H1 (cell line): Measurements from ENCODE around the gene TDRKH. TPM values are rescaled to one million over a fixed set of nuclear protein-coding genes. Genes with fewer than 3 reads are reported as not detected.

Source experiments
- CTCF ChIA-PET: fragments of 300-600 bp; sonication (Branson Sonifier 250); formaldehyde crosslinking; loops from one replicate; lab custom pipeline; 2021; ENCODE audit not compliant: partially characterized antibody; lab: Charles Lee
- POLR2A ChIA-PET: fragments of 300-600 bp; sonication (Branson Sonifier 250); formaldehyde crosslinking; loops from one replicate; lab custom pipeline; 2021; ENCODE audit warnings: inconsistent platforms; ENCODE audit not compliant: partially characterized antibody; lab: Charles Lee
- DNase-seq, 2 experiments: peaks; one replicate each; pipeline versions ENCODE4 v3.0.0 to v3.0.0-alpha.2; 2010 to 2022; ENCODE audit warnings: low spot score in 2 of 2, low read depth in 1 of 2, mixed read lengths in 1 of 2
- FAIRE-seq: peaks from 2 replicates; lab custom pipeline; 2011; peaks lifted over from hg19 to GRCh38; lab: Jason Lieb, UNC
- H2AFZ ChIP-seq: 2 replicates; pipeline ENCODE4 v1.8.1; 2012; ENCODE audit warnings: low read length, inconsistent platforms
- H2AK5ac ChIP-seq: 2 replicates; pipeline ENCODE4 v1.6.1; 2013; ENCODE audit warnings: low read depth, low read length
- H2BK120ac ChIP-seq: replicated peaks from 2 replicates; pipeline ENCODE3; 2013; ENCODE audit warnings: low read depth, low read length, inconsistent platforms
- H2BK12ac ChIP-seq: 2 replicates; pipeline ENCODE4 v1.6.1; 2013; ENCODE audit warnings: low read depth, low read length
- H2BK15ac ChIP-seq: 2 replicates; pipeline ENCODE4 v1.6.1; 2013; ENCODE audit warnings: low read length
- H2BK20ac ChIP-seq: 2 replicates; pipeline ENCODE4 v1.6.1; 2013; ENCODE audit warnings: low read length
- H2BK5ac ChIP-seq: 2 replicates; pipeline ENCODE4 v1.6.1; 2013; ENCODE audit warnings: low read depth, low read length
- H3K14ac ChIP-seq: 2 replicates; pipeline ENCODE4 v1.6.1; 2013; ENCODE audit warnings: inconsistent platforms; ENCODE audit not compliant: insufficient read length
- H3K18ac ChIP-seq: 2 replicates; pipeline ENCODE4 v1.6.1; 2013; ENCODE audit warnings: low read length; ENCODE audit errors: extremely low read depth
- H3K23ac ChIP-seq: 2 replicates; pipeline ENCODE4 v1.6.1; 2013; ENCODE audit warnings: inconsistent platforms; ENCODE audit not compliant: insufficient read length
- H3K23me2 ChIP-seq: 2 replicates; pipeline ENCODE4 v1.6.1; 2013; ENCODE audit warnings: low read depth, low read length
- H3K27ac ChIP-seq: 2 replicates; pipeline ENCODE4 v1.6.1; 2011; ENCODE audit warnings: low read depth, low read length, inconsistent platforms
- H3K27me3 ChIP-seq, 4 experiments: replicated peaks in 1 of 4; 1 replicate in 1 of 4; 2 replicates in 3 of 4; pipeline versions ENCODE4 v1.6.1 to v1.8.1; 2011 to 2013; ENCODE audit warnings: low read length in 3 of 4, mild to moderate bottlenecking in 3 of 4, inconsistent platforms in 2 of 4, mixed read lengths in 2 of 4, moderate library complexity in 1 of 4; ENCODE audit not compliant: control insufficient read depth in 3 of 4, insufficient read depth in 3 of 4; ENCODE audit errors: extremely low read depth in 1 of 4
- H3K36me3 ChIP-seq, 4 experiments: 2 replicates each; pipeline versions ENCODE4 v1.6.1 to v1.8.1; 2011 to 2013; ENCODE audit warnings: mild to moderate bottlenecking in 4 of 4, low read length in 3 of 4, moderate library complexity in 2 of 4, control low read depth in 1 of 4, inconsistent platforms in 1 of 4; ENCODE audit not compliant: insufficient read depth in 4 of 4, control insufficient read depth in 2 of 4
- H3K4ac ChIP-seq: replicated peaks from 2 replicates; pipeline ENCODE3; 2013; ENCODE audit warnings: low read length, low read depth, mixed read lengths, inconsistent platforms; ENCODE audit not compliant: insufficient read length
- H3K4me1 ChIP-seq, 4 experiments: replicated peaks in 1 of 4; 1 replicate in 1 of 4; 2 replicates in 3 of 4; pipeline versions ENCODE4 v1.6.1 to v1.8.1; 2011 to 2013; ENCODE audit warnings: low read length in 3 of 4, inconsistent platforms in 2 of 4, mixed read lengths in 1 of 4; ENCODE audit not compliant: insufficient read depth in 4 of 4, control insufficient read depth in 3 of 4
- H3K4me2 ChIP-seq, 2 experiments: 2 replicates each; pipeline versions ENCODE4 v1.6.1 to v1.8.1; 2011 to 2013; ENCODE audit warnings: low read depth in 2 of 2, low read length in 2 of 2, control low read depth in 1 of 2, inconsistent platforms in 1 of 2, mild to moderate bottlenecking in 1 of 2; ENCODE audit not compliant: insufficient read depth in 1 of 2
- H3K4me3 ChIP-seq, 4 experiments: fragments of 200-600, 300-600 bp in 1 of 4; sonication (generic), shearing (Covaris generic), sonication (Bioruptor Twin) in 1 of 4; 2 replicates each; pipeline versions ENCODE4 v1.5.1 to v1.8.1; 2011 to 2016; ENCODE audit warnings: low read length in 4 of 4, low read depth in 3 of 4, control low read depth in 2 of 4, inconsistent platforms in 2 of 4, mild to moderate bottlenecking in 2 of 4, mixed read lengths in 1 of 4, moderate library complexity in 1 of 4; ENCODE audit not compliant: insufficient read depth in 2 of 4; ENCODE audit errors: extremely low read depth in 1 of 4
- H3K56ac ChIP-seq: replicated peaks from 2 replicates; pipeline ENCODE3; 2013; ENCODE audit warnings: low read depth, mild to moderate bottlenecking, mixed read lengths, low read length, inconsistent platforms; ENCODE audit not compliant: insufficient read length
- H3K79me1 ChIP-seq: 2 replicates; pipeline ENCODE4 v1.6.1; 2013; ENCODE audit warnings: low read depth, low read length, control low read depth
- H3K79me2 ChIP-seq, 2 experiments: 2 replicates each; pipeline versions ENCODE4 v1.6.1 to v1.8.1; 2012 to 2013; ENCODE audit warnings: low read length in 2 of 2, mild to moderate bottlenecking in 2 of 2, inconsistent platforms in 1 of 2; ENCODE audit not compliant: insufficient read depth in 2 of 2, control insufficient read depth in 1 of 2
- H3K9ac ChIP-seq, 4 experiments: replicated peaks in 1 of 4; 1 replicate in 1 of 4; 2 replicates in 3 of 4; pipeline versions ENCODE4 v1.6.1 to v1.8.1; 2011 to 2013; ENCODE audit warnings: low read depth in 3 of 4, low read length in 3 of 4, control low read depth in 2 of 4, mild to moderate bottlenecking in 2 of 4, moderate library complexity in 2 of 4, inconsistent platforms in 1 of 4; ENCODE audit errors: extremely low read depth in 1 of 4
- H3K9me3 ChIP-seq, 2 experiments: 2 replicates each; pipeline versions ENCODE4 v1.6.1 to v1.8.1; 2012 to 2013; ENCODE audit warnings: mild to moderate bottlenecking in 2 of 2, moderate library complexity in 2 of 2, control low read depth in 1 of 2, inconsistent platforms in 1 of 2, low read depth in 1 of 2, low read length in 1 of 2, mixed read lengths in 1 of 2; ENCODE audit not compliant: insufficient read depth in 2 of 2
- H4K20me1 ChIP-seq, 2 experiments: replicated peaks in 1 of 2; 2 replicates each; pipeline versions ENCODE3 to v1.8.1; 2011 to 2013; ENCODE audit warnings: inconsistent platforms in 2 of 2, low read length in 2 of 2, mild to moderate bottlenecking in 1 of 2; ENCODE audit not compliant: insufficient read depth in 2 of 2, control insufficient read depth in 1 of 2
- H4K5ac ChIP-seq: 2 replicates; pipeline ENCODE4 v1.6.1; 2013; ENCODE audit warnings: low read length, low read depth, mixed read lengths, inconsistent platforms; ENCODE audit not compliant: insufficient read length
- H4K8ac ChIP-seq: 2 replicates; pipeline ENCODE4 v1.8.0; 2013; ENCODE audit warnings: mild to moderate bottlenecking, moderate library complexity, low read length, inconsistent platforms; ENCODE audit not compliant: insufficient read depth; ENCODE audit errors: extremely low read depth
- H4K91ac ChIP-seq: replicated peaks from 2 replicates; pipeline ENCODE3; 2013; ENCODE audit warnings: low read length, mixed read lengths, inconsistent platforms; ENCODE audit not compliant: insufficient read length
- BACH1 ChIP-seq: IDR thresholded peaks from 2 replicates; pipeline ENCODE4 v1.6.1; 2012; ENCODE audit warnings: low read length, improper control_type of control experiment
- BCL11A ChIP-seq, 2 experiments: IDR thresholded peaks; one replicate each; pipeline ENCODE4 v1.6.1; 2011; ENCODE audit warnings: low read depth in 2 of 2, low read length in 2 of 2, mild to moderate bottlenecking in 2 of 2
- KDM1A ChIP-seq: fragments of 200-600, 300-600 bp; sonication (generic); IDR thresholded peaks from 2 replicates; pipeline ENCODE4 v1.7.1; 2016; ENCODE audit warnings: mild to moderate bottlenecking, low read length, borderline replicate concordance
- MAFK ChIP-seq: IDR thresholded peaks from 2 replicates; pipeline ENCODE4 v1.6.1; 2012; ENCODE audit warnings: low read depth, mild to moderate bottlenecking, improper control_type of control experiment, low read length
- POLR2AphosphoS5 ChIP-seq: IDR thresholded peaks from 2 replicates; pipeline ENCODE4 v1.6.1; 2011; ENCODE audit warnings: low read depth, low read length
- SIN3A ChIP-seq, 2 experiments: IDR thresholded peaks in 1 of 2; conservative IDR thresholded peaks in 1 of 2; 2 replicates each; pipeline ENCODE4 v1.6.1; 2011 to 2012; ENCODE audit warnings: low read length in 2 of 2, improper control_type of control experiment in 1 of 2, low read depth in 1 of 2, mild to moderate bottlenecking in 1 of 2
- SP2 ChIP-seq: IDR thresholded peaks from 2 replicates; pipeline ENCODE4 v1.6.1; 2012; ENCODE audit warnings: mild to moderate bottlenecking, low read length, inconsistent platforms
- SRF ChIP-seq: IDR thresholded peaks from 2 replicates; pipeline ENCODE4 v1.6.1; 2011; ENCODE audit warnings: mild to moderate bottlenecking, low read depth, low read length, moderate library complexity
- SUZ12 ChIP-seq: fragments of 200-600 bp; sonication (generic); IDR thresholded peaks from 2 replicates; pipeline ENCODE4 v1.6.1; 2012; ENCODE audit warnings: mild to moderate bottlenecking, inconsistent platforms, low read length, moderate library complexity, mixed read lengths
- TAF1 ChIP-seq: IDR thresholded peaks from 2 replicates; pipeline ENCODE4 v1.6.1; 2011; ENCODE audit warnings: mild to moderate bottlenecking, low read depth, low read length
- TAF7 ChIP-seq: optimal IDR thresholded peaks from 2 replicates; pipeline ENCODE3; 2011; ENCODE audit warnings: low read depth, mild to moderate bottlenecking, inconsistent platforms, low read length, moderate library complexity, borderline replicate concordance
- ZNF274 ChIP-seq: IDR thresholded peaks from 2 replicates; pipeline ENCODE4 v1.7.0; 2012; ENCODE audit warnings: low read length, borderline replicate concordance; ENCODE audit errors: extremely low read depth
- WGBS, 2 experiments: shearing (Covaris generic) in 1 of 2; methylation state at CpG; one replicate each; pipeline versions ENCODE4 v1.1.6 to v1.1.7; 2013 to 2015; ENCODE audit warnings: low lambda C conversion rate in 2 of 2, mixed read lengths in 2 of 2, inconsistent platforms in 1 of 2, low coverage in 1 of 2, missing lambda C conversion rate in 1 of 2; ENCODE audit not compliant: insufficient replicate concordance in 2 of 2, insufficient coverage in 1 of 2, insufficient read length in 1 of 2; ENCODE audit errors: extremely low coverage in 1 of 2, missing lambda C conversion rate in 1 of 2; 5-methylcytosine and 5-hydroxymethylcytosine counted together
- polyA plus RNA-seq, 7 experiments: library from polyadenylated mRNA; depleted of rRNA in 3 of 7; stranded (reverse) in 5 of 7; unstranded in 2 of 7; fragments of >200 nt in 5 of 7; fragments of 200-250 nt in 2 of 7; gene quantifications; 1 replicate in 5 of 7; 2 replicates in 1 of 7; 4 replicates in 1 of 7; pipeline versions ENCODE4 v1.2.1 to v1.2.3, GENCODE V29; 2011 to 2013; ENCODE audit warnings: missing spikeins in 2 of 7, mixed read lengths in 2 of 7
- total RNA-seq: library from RNA; stranded (reverse); fragmentation: NEBNext Ultra II Directional; extraction: Animal tissue kit (Norgen Biotek cat#: 25700); gene quantifications from 2 replicates; pipeline ENCODE4 v1.2.1, GENCODE V29; 2021
- TF ChIP-seq, protein P1 (sequence below): IDR thresholded peaks from 2 replicates; pipeline ENCODE4 v1.6.1; 2011; ENCODE audit warnings: low read length, improper control_type of control experiment

TDRKH gene
- total and polyA plus RNA-seq, 2 of the 8 experiments (the other 6 are each of a cell fraction or from before 2014, with no cell fraction given) = 9.9 to 26.1 TPM

DNA sequence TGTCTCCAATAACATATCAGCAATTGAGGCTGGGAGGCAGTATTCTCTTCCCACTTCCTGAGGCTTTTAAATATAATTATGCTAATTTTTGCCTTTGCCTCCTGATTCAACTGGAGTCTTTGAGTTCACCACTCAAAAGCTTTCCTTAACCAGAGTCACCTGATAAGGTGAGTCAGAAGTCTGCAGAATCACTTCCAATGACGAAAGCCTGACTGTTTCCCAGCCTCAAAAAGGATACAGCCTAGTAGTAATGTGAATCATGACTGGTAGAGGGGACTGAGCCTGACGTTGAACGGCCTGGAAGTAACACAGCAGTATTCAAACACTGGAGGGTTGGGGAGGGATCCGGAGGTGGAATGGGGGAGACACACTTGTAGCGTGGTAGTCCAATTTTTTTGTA lies 16.6 kb downstream of the TDRKH start:
- Histone ChIP-seq H2BK5ac (no peak overlapping the region), H3K4me3 (no peak overlapping the region), H3K9ac (no peak overlapping the region), H3K27ac (no peak overlapping the region), H3K79me1 (no peaks in the 10 kb centered on the region), H3K36me3 (peaks cover 0 to 34% (median 11%) of the 10 kb centered on the region in 4 experiments; a peak in 5 of 8 replicates), H3K4me2 (no peak overlapping the region), H3K27me3 (peaks cover 0 to 1% (median 0%) of the 10 kb centered on the region in 4 experiments; a peak in 1 of 7 replicates), H2BK120ac (no peak overlapping the region), H2AK5ac (no peak overlapping the region), H3K4ac (no peak overlapping the region), H3K23ac (no peak overlapping the region), H4K20me1 (no peaks in the 10 kb centered on the region), H3K18ac (no peak overlapping the region), H3K56ac (no peak overlapping the region), H2AFZ (no peak overlapping the region), H4K91ac (no peak overlapping the region), H4K5ac (no peak overlapping the region), H4K8ac (no peak overlapping the region), H2BK12ac (no peak overlapping the region), H2BK20ac (no peak overlapping the region), H3K4me1 (no peaks in the 10 kb centered on the region), H2BK15ac (no peak overlapping the region), H3K79me2 (no peaks in the 10 kb centered on the region), H3K14ac (no peak overlapping the region), H3K23me2 (no peaks in the 10 kb centered on the region), H3K9me3 (peaks cover 0 to 5% of the 10 kb centered on the region in 2 experiments; a peak in 2 of 4 replicates)
- WGBS, 2 experiments = 79% methylated on average over 5 of the region's 5 CpGs; no CpG with 5 or more reads in 1 of the 2 experiments
- ChIA-PET POLR2A (interaction anchor here (1.5 kb wide), 1 partner anchor 14 kb away, joined by 5 read pairs; no protein-coding TSS in a partner anchor), CTCF (no interaction called here)
- DNase-seq (no peak), FAIRE-seq (no peak)
- no peak for TF ChIP-seq TAF1
- TF ChIP-seq POLR2AphosphoS5 = no peak
- no peak for TF ChIP-seq KDM1A
- TF ChIP-seq, protein P1, sequence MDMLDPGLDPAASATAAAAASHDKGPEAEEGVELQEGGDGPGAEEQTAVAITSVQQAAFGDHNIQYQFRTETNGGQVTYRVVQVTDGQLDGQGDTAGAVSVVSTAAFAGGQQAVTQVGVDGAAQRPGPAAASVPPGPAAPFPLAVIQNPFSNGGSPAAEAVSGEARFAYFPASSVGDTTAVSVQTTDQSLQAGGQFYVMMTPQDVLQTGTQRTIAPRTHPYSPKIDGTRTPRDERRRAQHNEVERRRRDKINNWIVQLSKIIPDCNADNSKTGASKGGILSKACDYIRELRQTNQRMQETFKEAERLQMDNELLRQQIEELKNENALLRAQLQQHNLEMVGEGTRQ = no peak
- TF ChIP-seq SIN3A (conservative IDR thresholded peaks at IDR 0.05 in 1 of 2, IDR thresholded peaks at IDR 0.05 in 1 of 2; ENCODE audit: low read depth in 1 of 2, low read length in 2 of 2) = no peak
- no peak for TF ChIP-seq ZNF274
- TF ChIP-seq SP2 = no peak
- TF ChIP-seq MAFK = no peak
- TF ChIP-seq SUZ12 = no peak
- no peak for TF ChIP-seq SRF
- no peak for TF ChIP-seq BACH1
- no peak for TF ChIP-seq BCL11A (IDR thresholded peaks at IDR 0.05; ENCODE audit: low read depth in 2 of 2, low read length in 2 of 2)
- no peak for TF ChIP-seq TAF7
